MCF 10A (cell line): ENCODE data around the gene B4GALT2. TPM values are rescaled to one million over a fixed set of nuclear protein-coding genes. Genes with fewer than 3 reads are reported as not detected.
A peak's percentile ranks its signal among the peaks of the same experiment; 100 is the strongest.

Experiments used
- BruUV-seq: library from RNA; stranded (reverse); fragments of 400-500 nt; replicated peaks from 2 replicates; lab custom pipeline; 2021; lab: Mats Ljungman, UMichigan
- CTCF ChIA-PET: fragments of 300-600 bp; sonication (Branson Sonifier 250); formaldehyde crosslinking; extraction: SDS; loops from one replicate; lab custom pipeline; 2021; ENCODE audit warnings: antibody characterized with exemption, inconsistent platforms; lab: Yijun Ruan, JAX
- POLR2A ChIA-PET: fragments of 300-600, 350-650 bp; sonication (Branson Sonifier 250); formaldehyde crosslinking; extraction: SDS; loops from one replicate; lab custom pipeline; 2020; ENCODE audit warnings: antibody characterized with exemption, inconsistent platforms; lab: Yijun Ruan, JAX
- DNase-seq: peaks from one replicate; pipeline ENCODE4 v3.0.0-alpha.2; 2018; ENCODE audit not compliant: unreplicated experiment
- H3K27ac Mint-ChIP-seq: one replicate; pipeline ENCODE4 v1.8.0; 2022; ENCODE audit warnings: mild to moderate bottlenecking, low read depth, mixed read lengths; ENCODE audit not compliant: unreplicated experiment
- H3K27me3 Mint-ChIP-seq: one replicate; pipeline ENCODE4 v1.8.0; 2022; ENCODE audit warnings: mixed read lengths; ENCODE audit not compliant: insufficient read depth, unreplicated experiment
- H3K36me3 Mint-ChIP-seq: one replicate; pipeline ENCODE4 v1.8.0; 2022; ENCODE audit warnings: mild to moderate bottlenecking, moderate library complexity, mixed read lengths; ENCODE audit not compliant: insufficient read depth, unreplicated experiment
- H3K4me1 Mint-ChIP-seq: one replicate; pipeline ENCODE4 v1.8.0; 2022; ENCODE audit warnings: mixed read lengths; ENCODE audit not compliant: insufficient read depth, unreplicated experiment
- H3K4me3 Mint-ChIP-seq: one replicate; pipeline ENCODE4 v1.8.0; 2022; ENCODE audit warnings: mild to moderate bottlenecking, moderate library complexity, mixed read lengths; ENCODE audit not compliant: unreplicated experiment
- H3K9me3 Mint-ChIP-seq: one replicate; pipeline ENCODE4 v1.8.0; 2022; ENCODE audit warnings: mixed read lengths; ENCODE audit not compliant: unreplicated experiment
- CTCF ChIP-seq: fragments of 200-600 bp; IDR thresholded peaks from one replicate; pipeline ENCODE4 v1.8.0; 2022; ENCODE audit warnings: antibody characterized with exemption, mild to moderate bottlenecking; ENCODE audit not compliant: unreplicated experiment
- intact Hi-C: fragments of 100-400 bp; cut with micrococcal nuclease; formaldehyde crosslinking; loops from 2 replicates; pipeline ENCODE4 v1.14.1; 2022
- total RNA-seq: library from RNA; stranded (reverse); gene quantifications from 2 replicates; pipeline ENCODE4 v1.2.3, GENCODE V29; 2022

B4GALT2 gene
- total RNA-seq, 1 experiment from 2014 or later: 68.4 TPM

- intact Hi-C loops: loop anchor here (2.0 kb wide), 2 partner anchors 23 to 219 kb away; no protein-coding TSS in a partner anchor
- ChIA-PET POLR2A (no interaction called here), CTCF (no interaction called here)
- Mint-ChIP-seq H3K4me1 (peaks cover 52% of the 10 kb centered on the region), H3K27me3 (no peaks in the 10 kb centered on the region), H3K36me3 (peaks cover 32% of the 10 kb centered on the region), H3K4me3 (peak overlapping the region; percentile 63), H3K27ac (no peak overlapping the region), H3K9me3 (no peaks in the 10 kb centered on the region)
- no TSS peak for BruUV-seq
- TF ChIP-seq CTCF: no peak
- DNase-seq: no peak
Measured at GRCh38 chr1:43981636-43982035, 2.6 kb downstream of the B4GALT2 start.

GRCh38 chr1:43982241-43982640 lies 3.2 kb downstream of the B4GALT2 start:
- Mint-ChIP-seq H3K4me1 (peaks cover 46% of the 10 kb centered on the region), H3K27me3 (no peaks in the 10 kb centered on the region), H3K27ac (no peak overlapping the region), H3K4me3 (peak overlapping the region; percentile 15), H3K36me3 (peaks cover 26% of the 10 kb centered on the region), H3K9me3 (no peaks in the 10 kb centered on the region)
- no peak for TF ChIP-seq CTCF
- ChIA-PET POLR2A (no interaction called here), CTCF (interaction anchor here (0.7 kb wide), 1 partner anchor 18 kb away, joined by 3 read pairs; no protein-coding TSS in a partner anchor)
- BruUV-seq: no TSS peak
- DNase-seq: no peak
- intact Hi-C loops: no loop called here

GRCh38 chr1:43982808-43983207 lies 3.8 kb downstream of the B4GALT2 start:
- no peak for DNase-seq
- H3K9me3 Mint-ChIP-seq: no peaks in the 10 kb centered on the region
- H3K4me1 Mint-ChIP-seq: peaks cover 41% of the 10 kb centered on the region
- no peak for TF ChIP-seq CTCF
- no TSS peak for BruUV-seq
- H3K27ac Mint-ChIP-seq: no peak overlapping the region
- intact Hi-C loops: no loop called here
- ChIA-PET CTCF (no interaction called here), POLR2A (no interaction called here)
- peaks cover 21% of the 10 kb centered on the region for H3K36me3 Mint-ChIP-seq
- H3K4me3 Mint-ChIP-seq: no peak overlapping the region
- H3K27me3 Mint-ChIP-seq: no peaks in the 10 kb centered on the region

- no peak overlapping the region for H3K4me3 Mint-ChIP-seq
- ChIA-PET POLR2A (no interaction called here), CTCF (no interaction called here)
- H3K27me3 Mint-ChIP-seq: no peaks in the 10 kb centered on the region
- no peak overlapping the region for H3K27ac Mint-ChIP-seq
- peaks cover 21% of the 10 kb centered on the region for H3K36me3 Mint-ChIP-seq
- no peak for DNase-seq
- BruUV-seq: no TSS peak
- peaks cover 35% of the 10 kb centered on the region for H3K4me1 Mint-ChIP-seq
- intact Hi-C loops: no loop called here
- H3K9me3 Mint-ChIP-seq: no peaks in the 10 kb centered on the region
- no peak for TF ChIP-seq CTCF
Measured at GRCh38 chr1:43983253-43983899, 4.4 kb downstream of the B4GALT2 start.
